Measurements from ENCODE around the gene CZIB. TPM values are rescaled to one million over a fixed set of nuclear protein-coding genes. Genes with fewer than 3 reads are reported as not detected.

Gene CZIB
- 53.8 and 56.7 TPM in 2 replicates for total RNA-seq (2021)
- percentile 82 among the genes with signal in this experiment for Bru-seq, nascent RNA
- percentile 81 among the genes with signal in this experiment for BruChase-seq, experiment 1, labeled RNA remaining after a 2-hour chase
- BruChase-seq, experiment 2, labeled RNA remaining after a 6-hour chase, result percentile 71 among the genes with signal in this experiment
- long read RNA-seq, transcript C1orf123-201 (8 exons, 1,085 nt), result major isoform, 62 of 78 reads
- long read RNA-seq, partial matches to known transcripts, result 5 of 78 reads
- long read RNA-seq, other reads (novel, unspliced or antisense), result 7 of 78 reads

GRCh38 chr1:53220171-53220961 is at the start of gene CZIB:
Gene CZIB (minus strand): TSS chr1:53220634. CDS start chr1:53220575, 59 bp downstream.
- peak; percentile 94 for DNase-seq (ENCODE audit: low spot score)
- intact Hi-C loops (cut with micrococcal nuclease; ENCODE audit: unreplicated experiment), result no loop called here
- Histone ChIP-seq H3K27ac (ENCODE audit: low read depth, low read length, poor library complexity, severe bottlenecking) (peak within 1 kb of the TSS; percentile 93), H3K27me3 (replicated peaks; ENCODE audit: insufficient read depth, low read depth, low read length, poor library complexity) (no peaks in the 10 kb centered on the region), H3K36me3 (ENCODE audit: insufficient read depth, low read length, poor library complexity, severe bottlenecking) (peaks cover 12% of the 10 kb centered on the region), H3K4me1 (ENCODE audit: insufficient read depth, low read length, poor library complexity, severe bottlenecking) (peaks cover 4% of the 10 kb centered on the region), H3K9me3 (ENCODE audit: low read depth, low read length, poor library complexity, severe bottlenecking) (no peaks in the 10 kb centered on the region), H3K4me3 (ENCODE audit: low read depth, low read length, poor library complexity, severe bottlenecking) (peak within 1 kb of the TSS; percentile 84)
- no TSS peak for BruUV-seq (replicated peaks)
- TF ChIP-seq EZH2 (IDR thresholded peaks at IDR 0.05; ENCODE audit: borderline replicate concordance, low read depth, low read length, poor library complexity, severe bottlenecking) (no peak), CTCF (conservative IDR thresholded peaks at IDR 0.05; ENCODE audit: low read depth, low read length) (no peak)
- POLR2A ChIA-PET (ENCODE audit: low non-redundant PET), result no interaction called here
- CTCF ChIA-PET, result no interaction called here

- ChIA-PET POLR2A (ENCODE audit: low non-redundant PET) (no interaction called here), CTCF (interaction anchor here (0.7 kb wide), 1 partner anchor 1494 kb away, joined by 3 read pairs; no protein-coding TSS in a partner anchor)
- Histone ChIP-seq H3K4me1 (ENCODE audit: insufficient read depth, low read length, poor library complexity, severe bottlenecking) (no peaks in the 10 kb centered on the region), H3K4me3 (ENCODE audit: low read depth, low read length, poor library complexity, severe bottlenecking) (no peak overlapping the region), H3K27ac (ENCODE audit: low read depth, low read length, poor library complexity, severe bottlenecking) (no peak overlapping the region), H3K36me3 (ENCODE audit: insufficient read depth, low read length, poor library complexity, severe bottlenecking) (no peaks in the 10 kb centered on the region), H3K9me3 (ENCODE audit: low read depth, low read length, poor library complexity, severe bottlenecking) (no peaks in the 10 kb centered on the region), H3K27me3 (replicated peaks; ENCODE audit: insufficient read depth, low read depth, low read length, poor library complexity) (no peaks in the 10 kb centered on the region)
- TF ChIP-seq CTCF (conservative IDR thresholded peaks at IDR 0.05; ENCODE audit: low read depth, low read length), result no peak
- no peak for TF ChIP-seq EZH2 (IDR thresholded peaks at IDR 0.05; ENCODE audit: borderline replicate concordance, low read depth, low read length, poor library complexity, severe bottlenecking)
- BruUV-seq (replicated peaks), result no TSS peak
- DNase-seq (ENCODE audit: low spot score), result no peak
- intact Hi-C loops (cut with micrococcal nuclease; ENCODE audit: unreplicated experiment), result loop anchor here (10.0 kb wide), 1 partner anchor 1405 kb away; no protein-coding TSS in a partner anchor
Observed at GRCh38 chr1:53270107-53270506, 49.7 kb upstream of the CZIB start.

GRCh38 chr1:53267761-53268160 is 47.3 kb upstream of the CZIB start:
- TF ChIP-seq EZH2 (IDR thresholded peaks at IDR 0.05; ENCODE audit: borderline replicate concordance, low read depth, low read length, poor library complexity, severe bottlenecking) (no peak), CTCF (conservative IDR thresholded peaks at IDR 0.05; ENCODE audit: low read depth, low read length) (no peak)
- no peaks in the 10 kb centered on the region for H3K9me3 ChIP-seq (ENCODE audit: low read depth, low read length, poor library complexity, severe bottlenecking)
- DNase-seq (ENCODE audit: low spot score), result no peak
- CTCF ChIA-PET, result no interaction called here
- POLR2A ChIA-PET (ENCODE audit: low non-redundant PET), result no interaction called here
- H3K36me3 ChIP-seq (ENCODE audit: insufficient read depth, low read length, poor library complexity, severe bottlenecking), result no peaks in the 10 kb centered on the region
- H3K27me3 ChIP-seq (replicated peaks; ENCODE audit: insufficient read depth, low read depth, low read length, poor library complexity), result no peaks in the 10 kb centered on the region
- BruUV-seq (replicated peaks), result no TSS peak
- intact Hi-C loops (cut with micrococcal nuclease; ENCODE audit: unreplicated experiment), result no loop called here
- no peak overlapping the region for H3K4me3 ChIP-seq (ENCODE audit: low read depth, low read length, poor library complexity, severe bottlenecking)
- H3K4me1 ChIP-seq (ENCODE audit: insufficient read depth, low read length, poor library complexity, severe bottlenecking), result no peaks in the 10 kb centered on the region
- no peak overlapping the region for H3K27ac ChIP-seq (ENCODE audit: low read depth, low read length, poor library complexity, severe bottlenecking)

All from A673 (cell line).